GM12892 (cell line): ENCODE results near the gene FGF22.
"Not testable (repeated sequence)": the region's sequence is repeated elsewhere in the genome, so short reads cannot be mapped to it uniquely, and the experiment has no call there.

Source experiments
- POLR2A ChIP-seq: IDR thresholded peaks from 2 replicates; pipeline ENCODE4 v1.6.1; 2011; ENCODE audit warnings: low read depth, low read length, control low read depth
- POLR2AphosphoS5 ChIP-seq: IDR thresholded peaks from 2 replicates; pipeline ENCODE4 v1.6.1; 2011; ENCODE audit warnings: low read depth, low read length, control low read depth
- TAF1 ChIP-seq: IDR thresholded peaks from 2 replicates; pipeline ENCODE4 v1.6.1; 2011; ENCODE audit warnings: low read depth, mild to moderate bottlenecking, control low read depth, low read length, borderline replicate concordance

GRCh38 chr19:603302-603639 is 36.4 kb upstream of the FGF22 start:
- not testable (repeated sequence) for TF ChIP-seq POLR2A, TAF1, POLR2AphosphoS5
